Keratinocyte (primary cell): ENCODE measurements around the gene PLCH2. TPM values are rescaled to one million over a fixed set of nuclear protein-coding genes. Genes with fewer than 3 reads are reported as not detected.

Source experiments
- DNase-seq: peaks from one replicate; pipeline ENCODE4 v3.0.0-alpha.2; 2011; ENCODE audit warnings: low read depth, missing footprints, low spot score
- FAIRE-seq: peaks from 2 replicates; lab custom pipeline; 2011; peaks lifted over from hg19 to GRCh38; lab: Jason Lieb, UNC
- H2AFZ ChIP-seq: 2 replicates; pipeline ENCODE4 v1.6.0; 2012; ENCODE audit warnings: low read length, control low read depth, inconsistent platforms; ENCODE audit not compliant: control insufficient read depth
- H3K27ac ChIP-seq: 2 replicates; pipeline ENCODE4 v1.5.1; 2011; ENCODE audit warnings: low read length; ENCODE audit not compliant: control insufficient read depth, insufficient read depth
- H3K27me3 ChIP-seq: 3 replicates; pipeline ENCODE4 v1.6.0; 2011; ENCODE audit warnings: low read length; ENCODE audit not compliant: control insufficient read depth, insufficient read depth; ENCODE audit errors: extremely low read depth
- H3K36me3 ChIP-seq, 2 experiments: 2 replicates in 1 of 2; 3 replicates in 1 of 2; pipeline ENCODE4 v1.5.1; 2011; ENCODE audit warnings: low read length in 2 of 2, mild to moderate bottlenecking in 1 of 2; ENCODE audit not compliant: control insufficient read depth in 2 of 2, insufficient read depth in 2 of 2; ENCODE audit errors: extremely low read depth in 1 of 2
- H3K4me1 ChIP-seq: 3 replicates; pipeline ENCODE4 v1.5.1; 2011; ENCODE audit warnings: low read length; ENCODE audit not compliant: control insufficient read depth, insufficient read depth; ENCODE audit errors: extremely low read depth
- H3K4me2 ChIP-seq: 3 replicates; pipeline ENCODE4 v1.6.0; 2011; ENCODE audit warnings: low read depth, low read length; ENCODE audit not compliant: control insufficient read depth, insufficient read depth; ENCODE audit errors: extremely low read depth
- H3K4me3 ChIP-seq, 3 experiments: fragments of 200-600 bp in 1 of 3; sonication (generic) in 1 of 3; 2 replicates in 2 of 3; 3 replicates in 1 of 3; pipeline ENCODE4 v1.5.1; 2011 to 2016; ENCODE audit warnings: low read length in 3 of 3, mild to moderate bottlenecking in 3 of 3, control low read depth in 2 of 3, inconsistent platforms in 1 of 3, low read depth in 1 of 3, mixed read lengths in 1 of 3, mixed run types in 1 of 3, moderate library complexity in 1 of 3; ENCODE audit not compliant: control insufficient read depth in 2 of 3, insufficient read depth in 2 of 3; ENCODE audit errors: extremely low read depth in 1 of 3
- H3K79me2 ChIP-seq: 2 replicates; pipeline ENCODE4 v1.6.0; 2012; ENCODE audit warnings: low read length; ENCODE audit not compliant: control insufficient read depth, insufficient read depth
- H3K9ac ChIP-seq: 3 replicates; pipeline ENCODE4 v1.6.0; 2011; ENCODE audit warnings: low read length; ENCODE audit not compliant: control insufficient read depth, insufficient read depth; ENCODE audit errors: extremely low read depth
- H3K9me1 ChIP-seq: 3 replicates; pipeline ENCODE4 v1.6.0; 2011; ENCODE audit warnings: low read length; ENCODE audit not compliant: control insufficient read depth, insufficient read depth; ENCODE audit errors: extremely low read depth
- H3K9me3 ChIP-seq: 2 replicates; pipeline ENCODE4 v1.5.1; 2012; ENCODE audit warnings: low read depth, low read length; ENCODE audit not compliant: control insufficient read depth
- H4K20me1 ChIP-seq: 3 replicates; pipeline ENCODE4 v1.6.0; 2011; ENCODE audit warnings: low read length; ENCODE audit not compliant: control insufficient read depth, insufficient read depth; ENCODE audit errors: extremely low read depth
- CTCF ChIP-seq, 3 experiments: IDR thresholded peaks in 1 of 3; conservative IDR thresholded peaks in 1 of 3; optimal IDR thresholded peaks in 1 of 3; 2 replicates in 2 of 3; 3 replicates in 1 of 3; pipeline versions ENCODE3 to v1.5.1; 2011; ENCODE audit warnings: low read length in 3 of 3, mild to moderate bottlenecking in 3 of 3, moderate library complexity in 2 of 3, control low read depth in 1 of 3, inconsistent platforms in 1 of 3; ENCODE audit not compliant: insufficient read depth in 2 of 3; ENCODE audit errors: extremely low read depth in 1 of 3
- EZH2 ChIP-seq: IDR thresholded peaks from one replicate; pipeline ENCODE4 v1.6.1; 2012; ENCODE audit warnings: inconsistent platforms, mild to moderate bottlenecking, low read length, moderate library complexity
- dilution Hi-C: fragments of 300-500 bp; cut with MboI; formaldehyde crosslinking; loops from one replicate; pipeline ENCODE4 v1.7.0; 2020; ENCODE audit warnings: low sequenced_read_pairs; ENCODE audit not compliant: extremely low pct_ligation_motif_present
- polyA plus RNA-seq, 5 experiments: library from polyadenylated mRNA; depleted of rRNA in 3 of 5; stranded (reverse) in 3 of 5; stranded (forward) in 1 of 5; unstranded in 1 of 5; fragments of >200 nt; gene quantifications; 1 replicate in 1 of 5; 2 replicates in 3 of 5; 3 replicates in 1 of 5; pipeline versions ENCODE4 v1.2.1 to v1.2.3, GENCODE V29; 2011 to 2012; ENCODE audit warnings: missing spikeins in 2 of 5, low read depth in 1 of 5, low replicate concordance in 1 of 5

PLCH2 gene
- polyA plus RNA-seq, 1 donor (not counting 4 experiments of a cell fraction or from before 2014, with no cell fraction given) = 57.4 TPM

DNA sequence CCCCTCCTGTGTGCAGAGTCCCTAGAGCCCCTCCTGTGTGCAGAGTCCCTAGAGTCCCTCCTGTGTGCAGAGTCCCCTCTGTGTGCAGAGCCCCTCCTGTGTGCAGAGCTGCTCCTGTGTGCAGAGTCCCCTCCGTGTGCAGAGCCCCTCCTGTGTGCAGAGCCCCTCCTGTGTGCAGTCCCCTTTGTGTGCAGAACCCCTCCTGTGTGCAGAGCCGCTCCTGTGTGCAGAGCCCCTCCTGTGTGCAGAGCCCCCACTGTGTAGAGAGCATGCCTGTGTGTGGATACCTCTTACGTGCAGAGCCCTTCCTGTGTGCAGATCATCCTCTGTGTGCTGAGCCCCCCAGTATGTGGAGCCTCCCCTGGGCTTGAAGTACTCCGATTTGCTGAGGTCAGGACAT lies 62.3 kb downstream of the PLCH2 start:
- dilution Hi-C loops = no loop called here
- H3K9me1 ChIP-seq = no peaks in the 10 kb centered on the region
- H3K4me3 ChIP-seq = no peak overlapping the region
- H2AFZ ChIP-seq = no peak overlapping the region
- FAIRE-seq (no peak), DNase-seq (no peak)
- no peaks in the 10 kb centered on the region for H3K79me2 ChIP-seq
- TF ChIP-seq CTCF (optimal IDR thresholded peaks at IDR 0.05 in 1 of 3, IDR thresholded peaks at IDR 0.05 in 1 of 3, conservative IDR thresholded peaks at IDR 0.05 in 1 of 3; ENCODE audit: extremely low read depth in 1 of 3, insufficient read depth in 2 of 3, low read length in 3 of 3) (no peak), EZH2 (no peak)
- H3K9me3 ChIP-seq = no peaks in the 10 kb centered on the region
- H3K4me1 ChIP-seq = peaks cover 41% of the 10 kb centered on the region
- H3K4me2 ChIP-seq = no peak overlapping the region
- H3K27ac ChIP-seq = no peak overlapping the region
- H3K9ac ChIP-seq = no peak overlapping the region
- H3K36me3 ChIP-seq = no peaks in the 10 kb centered on the region
- H4K20me1 ChIP-seq = no peaks in the 10 kb centered on the region
- no peaks in the 10 kb centered on the region for H3K27me3 ChIP-seq

- no peak overlapping the region for H3K9ac ChIP-seq
- FAIRE-seq = no peak
- H3K79me2 ChIP-seq = no peaks in the 10 kb centered on the region
- no peak overlapping the region for H3K4me2 ChIP-seq
- dilution Hi-C loops = no loop called here
- no peaks in the 10 kb centered on the region for H3K36me3 ChIP-seq
- no peak overlapping the region for H3K27ac ChIP-seq
- H3K9me3 ChIP-seq = no peaks in the 10 kb centered on the region
- H3K9me1 ChIP-seq = no peaks in the 10 kb centered on the region
- no peaks in the 10 kb centered on the region for H3K27me3 ChIP-seq
- no peak overlapping the region for H3K4me3 ChIP-seq
- peaks cover 41% of the 10 kb centered on the region for H3K4me1 ChIP-seq
- no peaks in the 10 kb centered on the region for H4K20me1 ChIP-seq
- DNase-seq = no peak
- H2AFZ ChIP-seq = no peak overlapping the region
- TF ChIP-seq CTCF (optimal IDR thresholded peaks at IDR 0.05 in 1 of 3, IDR thresholded peaks at IDR 0.05 in 1 of 3, conservative IDR thresholded peaks at IDR 0.05 in 1 of 3; ENCODE audit: extremely low read depth in 1 of 3, insufficient read depth in 2 of 3, low read length in 3 of 3) = no peak
- TF ChIP-seq EZH2 = no peak
Measured at GRCh38 chr1:2538872-2539271, 62.8 kb downstream of the PLCH2 start.
